NCI-H748 treated with DMSO at 0.1 percent for 48 hours (cell line): Measurements from ENCODE around the gene PSPH.
"Not testable (repeated sequence)": the region's sequence is repeated elsewhere in the genome, so short reads cannot be mapped to it uniquely, and the experiment has no call there.

ENCODE experiments used
- DNase-seq: peaks from one replicate; lab custom pipeline; 2025; lab: John Stamatoyannopoulos, UW

PSPH gene

GRCh38 chr7:56062382-56062781, 11.1 kb upstream of the PSPH start:
- no peak for DNase-seq

DNA sequence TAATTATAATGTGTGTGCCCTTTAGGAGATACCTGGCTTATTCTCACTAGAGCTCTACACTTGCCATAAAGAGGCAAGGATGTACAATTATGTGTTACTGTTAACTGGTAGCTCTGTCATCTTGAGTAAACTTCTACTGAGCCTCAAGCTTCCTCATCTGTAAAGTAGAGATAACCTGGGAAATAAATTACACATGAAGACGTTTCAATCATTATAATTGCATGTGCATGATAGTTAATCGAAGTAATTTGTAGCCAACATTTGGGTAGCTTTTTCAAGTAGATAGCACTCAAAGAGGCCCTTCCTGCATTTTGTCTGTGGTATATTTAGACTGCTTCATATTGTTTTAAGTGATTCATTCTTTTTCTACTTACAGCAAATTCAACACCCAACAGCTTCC, 2.7 kb upstream of the PSPH start:
- DNase-seq = no peak

DNA sequence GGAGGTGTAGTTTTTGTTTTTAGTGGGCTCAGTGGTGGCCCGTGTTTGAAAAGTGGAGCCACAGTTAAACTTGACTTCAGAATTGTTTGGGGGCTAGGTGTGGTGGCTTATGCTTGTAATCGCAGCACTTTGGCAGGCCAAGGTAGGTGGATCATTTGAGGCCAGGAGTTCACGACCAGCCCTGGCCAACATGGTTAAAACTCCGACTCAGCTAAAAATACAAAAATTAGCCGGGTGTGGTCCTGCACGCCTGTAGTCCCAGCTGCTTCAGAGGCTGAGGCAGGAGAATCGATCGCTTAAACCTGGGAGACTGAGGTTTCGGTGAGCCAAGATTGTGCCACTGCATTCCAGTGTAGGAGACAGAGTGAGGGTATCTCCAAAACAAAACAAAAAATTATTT, 2.1 kb upstream of the PSPH start:
- DNase-seq = no peak

GRCh38 chr7:56051053-56051338, 248 bp downstream of the PSPH start:
- peak; percentile 77 for DNase-seq

GRCh38 chr7:56048763-56049162, 2.5 kb downstream of the PSPH start:
- DNase-seq = peak; percentile 17

GRCh38 chr7:56048245-56048644, 3.0 kb downstream of the PSPH start:
- no peak for DNase-seq

GRCh38 chr7:56047446-56048116, 3.7 kb downstream of the PSPH start:
- not testable (repeated sequence) for DNase-seq

GRCh38 chr7:56046721-56047445, 4.4 kb downstream of the PSPH start:
- DNase-seq = no peak

- not testable (repeated sequence) for DNase-seq
These were observed 5.5 kb downstream of the PSPH start for GRCh38 chr7:56045758-56046157.

DNA sequence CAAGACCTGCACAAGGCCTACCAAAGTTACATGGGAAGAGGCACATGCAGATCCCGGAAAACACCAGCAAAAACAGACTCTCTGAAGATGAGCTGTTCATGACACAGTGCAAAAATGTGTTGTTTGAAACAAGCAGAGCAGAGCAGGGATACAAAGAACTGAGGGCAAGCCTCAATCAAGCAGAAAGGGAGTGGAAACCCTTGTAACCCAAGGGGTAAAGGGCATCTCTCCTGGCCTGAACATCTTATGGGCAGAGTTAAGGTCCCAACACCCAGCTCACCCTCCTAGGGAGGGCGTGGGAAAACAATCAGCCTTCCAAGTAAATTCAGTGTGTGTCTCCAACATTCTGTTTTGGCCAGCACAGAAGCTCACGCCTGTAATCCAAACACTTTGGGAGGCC, 10.5 kb downstream of the PSPH start:
- DNase-seq = no peak

GRCh38 chr7:56033671-56034432, 17.4 kb downstream of the PSPH start:
- peak; percentile 83 for DNase-seq

- not testable (repeated sequence) for DNase-seq
These were observed 18.7 kb downstream of the PSPH start for GRCh38 chr7:56032578-56032977.

GRCh38 chr7:56031556-56031955, 19.7 kb downstream of the PSPH start:
- DNase-seq = not testable (repeated sequence)

- no peak for DNase-seq
These were observed 20.9 kb downstream of the PSPH start for GRCh38 chr7:56030340-56030739.

GRCh38 chr7:56028942-56029630, 22.2 kb downstream of the PSPH start:
- no peak for DNase-seq

- no peak for DNase-seq
These were observed 24.7 kb downstream of the PSPH start for GRCh38 chr7:56026538-56026937.

DNA sequence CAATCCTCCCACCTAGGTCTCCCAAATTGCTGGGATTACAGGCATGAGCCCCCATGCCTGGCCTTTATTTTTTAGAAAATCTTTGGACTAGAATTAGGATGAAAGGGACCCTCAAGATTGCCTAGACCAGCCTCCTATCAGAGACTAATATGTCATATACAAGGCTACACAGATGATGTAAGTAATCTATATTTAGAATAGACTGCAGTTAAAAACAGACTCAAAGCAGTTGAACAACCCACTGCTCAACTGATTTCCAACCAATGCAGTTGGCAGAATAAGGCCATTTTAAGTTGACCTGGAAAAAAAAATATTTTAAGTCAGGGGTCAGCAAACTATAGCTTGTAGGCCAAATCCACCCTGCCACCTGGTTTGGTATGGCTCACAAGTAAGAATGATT, 27.7 kb downstream of the PSPH start:
- DNase-seq = no peak

- no peak for DNase-seq
These were observed 31.7 kb downstream of the PSPH start for GRCh38 chr7:56019501-56019900.

DNA sequence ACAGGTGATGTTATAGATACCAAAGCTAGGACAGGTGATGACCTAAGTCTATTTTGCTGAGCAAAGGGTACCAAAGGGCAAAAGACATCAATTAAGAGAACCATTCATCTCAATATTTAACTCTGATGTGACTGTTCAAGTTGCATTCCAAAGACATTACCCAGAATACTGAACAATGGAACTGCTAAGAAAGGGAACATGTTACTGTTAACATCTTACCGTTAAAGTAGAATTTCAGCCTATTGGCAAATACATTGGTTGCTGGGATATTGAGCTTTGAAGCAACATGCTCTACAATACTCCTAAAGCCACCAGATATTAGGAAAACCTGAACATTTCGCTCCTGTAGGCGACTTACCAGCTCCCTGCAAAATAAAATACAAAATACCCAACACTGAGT, 34.2 kb downstream of the PSPH start:
- not testable (repeated sequence) for DNase-seq

- peak; percentile 45 for DNase-seq
These were observed 41.5 kb downstream of the PSPH start for GRCh38 chr7:56009695-56010094.

DNA sequence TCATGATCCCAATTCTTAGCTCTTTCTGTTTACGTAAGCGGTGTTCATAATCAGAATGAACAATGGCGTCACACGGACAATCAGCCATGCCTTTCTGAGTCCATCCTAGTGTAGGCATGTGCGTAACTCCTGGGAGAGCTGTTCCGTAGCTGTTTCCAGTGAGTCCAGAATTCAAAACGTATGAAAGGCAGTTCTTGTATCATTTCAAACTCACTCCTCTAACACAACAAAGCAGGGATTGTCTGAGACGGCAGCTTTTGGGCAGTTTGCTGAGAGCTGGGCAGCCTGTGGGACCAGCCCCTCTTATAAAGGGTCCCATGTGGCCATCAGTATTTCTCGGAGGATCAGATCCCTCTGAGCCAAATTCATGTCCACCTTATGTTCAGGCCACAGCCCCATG, 43.4 kb downstream of the PSPH start:
- no peak for DNase-seq

- no peak for DNase-seq
These were observed 44.0 kb downstream of the PSPH start for GRCh38 chr7:56007167-56007652.
